H1 (cell line): ENCODE results near the gene UQCRFS1. TPM values are rescaled to one million over a fixed set of nuclear protein-coding genes. Genes with fewer than 3 reads are reported as not detected.
"Not testable (repeated sequence)": the region's sequence is repeated elsewhere in the genome, so short reads cannot be mapped to it uniquely, and the experiment has no call there.

Experiments used
- CTCF ChIA-PET: fragments of 300-600 bp; sonication (Branson Sonifier 250); formaldehyde crosslinking; loops from one replicate; lab custom pipeline; 2021; ENCODE audit not compliant: partially characterized antibody; lab: Charles Lee
- POLR2A ChIA-PET: fragments of 300-600 bp; sonication (Branson Sonifier 250); formaldehyde crosslinking; loops from one replicate; lab custom pipeline; 2021; ENCODE audit warnings: inconsistent platforms; ENCODE audit not compliant: partially characterized antibody; lab: Charles Lee
- DNase-seq, 2 experiments: peaks; one replicate each; pipeline versions ENCODE4 v3.0.0 to v3.0.0-alpha.2; 2010 to 2022; ENCODE audit warnings: low spot score in 2 of 2, low read depth in 1 of 2, mixed read lengths in 1 of 2
- FAIRE-seq: peaks from 2 replicates; lab custom pipeline; 2011; peaks lifted over from hg19 to GRCh38; lab: Jason Lieb, UNC
- H2AFZ ChIP-seq: 2 replicates; pipeline ENCODE4 v1.8.1; 2012; ENCODE audit warnings: low read length, inconsistent platforms
- H2AK5ac ChIP-seq: 2 replicates; pipeline ENCODE4 v1.6.1; 2013; ENCODE audit warnings: low read depth, low read length
- H2BK120ac ChIP-seq: replicated peaks from 2 replicates; pipeline ENCODE3; 2013; ENCODE audit warnings: low read depth, low read length, inconsistent platforms
- H2BK12ac ChIP-seq: 2 replicates; pipeline ENCODE4 v1.6.1; 2013; ENCODE audit warnings: low read depth, low read length
- H2BK15ac ChIP-seq: 2 replicates; pipeline ENCODE4 v1.6.1; 2013; ENCODE audit warnings: low read length
- H2BK20ac ChIP-seq: 2 replicates; pipeline ENCODE4 v1.6.1; 2013; ENCODE audit warnings: low read length
- H2BK5ac ChIP-seq: 2 replicates; pipeline ENCODE4 v1.6.1; 2013; ENCODE audit warnings: low read depth, low read length
- H3K14ac ChIP-seq: 2 replicates; pipeline ENCODE4 v1.6.1; 2013; ENCODE audit warnings: inconsistent platforms; ENCODE audit not compliant: insufficient read length
- H3K18ac ChIP-seq: 2 replicates; pipeline ENCODE4 v1.6.1; 2013; ENCODE audit warnings: low read length; ENCODE audit errors: extremely low read depth
- H3K23ac ChIP-seq: 2 replicates; pipeline ENCODE4 v1.6.1; 2013; ENCODE audit warnings: inconsistent platforms; ENCODE audit not compliant: insufficient read length
- H3K23me2 ChIP-seq: 2 replicates; pipeline ENCODE4 v1.6.1; 2013; ENCODE audit warnings: low read depth, low read length
- H3K27ac ChIP-seq: 2 replicates; pipeline ENCODE4 v1.6.1; 2011; ENCODE audit warnings: low read depth, low read length, inconsistent platforms
- H3K27me3 ChIP-seq, 4 experiments: replicated peaks in 1 of 4; 1 replicate in 1 of 4; 2 replicates in 3 of 4; pipeline versions ENCODE4 v1.6.1 to v1.8.1; 2011 to 2013; ENCODE audit warnings: low read length in 3 of 4, mild to moderate bottlenecking in 3 of 4, inconsistent platforms in 2 of 4, mixed read lengths in 2 of 4, moderate library complexity in 1 of 4; ENCODE audit not compliant: control insufficient read depth in 3 of 4, insufficient read depth in 3 of 4; ENCODE audit errors: extremely low read depth in 1 of 4
- H3K36me3 ChIP-seq, 4 experiments: 2 replicates each; pipeline versions ENCODE4 v1.6.1 to v1.8.1; 2011 to 2013; ENCODE audit warnings: mild to moderate bottlenecking in 4 of 4, low read length in 3 of 4, moderate library complexity in 2 of 4, control low read depth in 1 of 4, inconsistent platforms in 1 of 4; ENCODE audit not compliant: insufficient read depth in 4 of 4, control insufficient read depth in 2 of 4
- H3K4ac ChIP-seq: replicated peaks from 2 replicates; pipeline ENCODE3; 2013; ENCODE audit warnings: low read length, low read depth, mixed read lengths, inconsistent platforms; ENCODE audit not compliant: insufficient read length
- H3K4me1 ChIP-seq, 4 experiments: replicated peaks in 1 of 4; 1 replicate in 1 of 4; 2 replicates in 3 of 4; pipeline versions ENCODE4 v1.6.1 to v1.8.1; 2011 to 2013; ENCODE audit warnings: low read length in 3 of 4, inconsistent platforms in 2 of 4, mixed read lengths in 1 of 4; ENCODE audit not compliant: insufficient read depth in 4 of 4, control insufficient read depth in 3 of 4
- H3K4me2 ChIP-seq, 2 experiments: 2 replicates each; pipeline versions ENCODE4 v1.6.1 to v1.8.1; 2011 to 2013; ENCODE audit warnings: low read depth in 2 of 2, low read length in 2 of 2, control low read depth in 1 of 2, inconsistent platforms in 1 of 2, mild to moderate bottlenecking in 1 of 2; ENCODE audit not compliant: insufficient read depth in 1 of 2
- H3K4me3 ChIP-seq, 4 experiments: fragments of 200-600, 300-600 bp in 1 of 4; sonication (generic), shearing (Covaris generic), sonication (Bioruptor Twin) in 1 of 4; 2 replicates each; pipeline versions ENCODE4 v1.5.1 to v1.8.1; 2011 to 2016; ENCODE audit warnings: low read length in 4 of 4, low read depth in 3 of 4, control low read depth in 2 of 4, inconsistent platforms in 2 of 4, mild to moderate bottlenecking in 2 of 4, mixed read lengths in 1 of 4, moderate library complexity in 1 of 4; ENCODE audit not compliant: insufficient read depth in 2 of 4; ENCODE audit errors: extremely low read depth in 1 of 4
- H3K56ac ChIP-seq: replicated peaks from 2 replicates; pipeline ENCODE3; 2013; ENCODE audit warnings: low read depth, mild to moderate bottlenecking, mixed read lengths, low read length, inconsistent platforms; ENCODE audit not compliant: insufficient read length
- H3K79me1 ChIP-seq: 2 replicates; pipeline ENCODE4 v1.6.1; 2013; ENCODE audit warnings: low read depth, low read length, control low read depth
- H3K79me2 ChIP-seq, 2 experiments: 2 replicates each; pipeline versions ENCODE4 v1.6.1 to v1.8.1; 2012 to 2013; ENCODE audit warnings: low read length in 2 of 2, mild to moderate bottlenecking in 2 of 2, inconsistent platforms in 1 of 2; ENCODE audit not compliant: insufficient read depth in 2 of 2, control insufficient read depth in 1 of 2
- H3K9ac ChIP-seq, 4 experiments: replicated peaks in 1 of 4; 1 replicate in 1 of 4; 2 replicates in 3 of 4; pipeline versions ENCODE4 v1.6.1 to v1.8.1; 2011 to 2013; ENCODE audit warnings: low read depth in 3 of 4, low read length in 3 of 4, control low read depth in 2 of 4, mild to moderate bottlenecking in 2 of 4, moderate library complexity in 2 of 4, inconsistent platforms in 1 of 4; ENCODE audit errors: extremely low read depth in 1 of 4
- H3K9me3 ChIP-seq, 2 experiments: 2 replicates each; pipeline versions ENCODE4 v1.6.1 to v1.8.1; 2012 to 2013; ENCODE audit warnings: mild to moderate bottlenecking in 2 of 2, moderate library complexity in 2 of 2, control low read depth in 1 of 2, inconsistent platforms in 1 of 2, low read depth in 1 of 2, low read length in 1 of 2, mixed read lengths in 1 of 2; ENCODE audit not compliant: insufficient read depth in 2 of 2
- H4K20me1 ChIP-seq, 2 experiments: replicated peaks in 1 of 2; 2 replicates each; pipeline versions ENCODE3 to v1.8.1; 2011 to 2013; ENCODE audit warnings: inconsistent platforms in 2 of 2, low read length in 2 of 2, mild to moderate bottlenecking in 1 of 2; ENCODE audit not compliant: insufficient read depth in 2 of 2, control insufficient read depth in 1 of 2
- H4K5ac ChIP-seq: 2 replicates; pipeline ENCODE4 v1.6.1; 2013; ENCODE audit warnings: low read length, low read depth, mixed read lengths, inconsistent platforms; ENCODE audit not compliant: insufficient read length
- H4K8ac ChIP-seq: 2 replicates; pipeline ENCODE4 v1.8.0; 2013; ENCODE audit warnings: mild to moderate bottlenecking, moderate library complexity, low read length, inconsistent platforms; ENCODE audit not compliant: insufficient read depth; ENCODE audit errors: extremely low read depth
- H4K91ac ChIP-seq: replicated peaks from 2 replicates; pipeline ENCODE3; 2013; ENCODE audit warnings: low read length, mixed read lengths, inconsistent platforms; ENCODE audit not compliant: insufficient read length
- WGBS, 2 experiments: shearing (Covaris generic) in 1 of 2; methylation state at CpG; one replicate each; pipeline versions ENCODE4 v1.1.6 to v1.1.7; 2013 to 2015; ENCODE audit warnings: low lambda C conversion rate in 2 of 2, mixed read lengths in 2 of 2, inconsistent platforms in 1 of 2, low coverage in 1 of 2, missing lambda C conversion rate in 1 of 2; ENCODE audit not compliant: insufficient replicate concordance in 2 of 2, insufficient coverage in 1 of 2, insufficient read length in 1 of 2; ENCODE audit errors: extremely low coverage in 1 of 2, missing lambda C conversion rate in 1 of 2; 5-methylcytosine and 5-hydroxymethylcytosine counted together
- polyA plus RNA-seq, 7 experiments: library from polyadenylated mRNA; depleted of rRNA in 3 of 7; stranded (reverse) in 5 of 7; unstranded in 2 of 7; fragments of >200 nt in 5 of 7; fragments of 200-250 nt in 2 of 7; gene quantifications; 1 replicate in 5 of 7; 2 replicates in 1 of 7; 4 replicates in 1 of 7; pipeline versions ENCODE4 v1.2.1 to v1.2.3, GENCODE V29; 2011 to 2013; ENCODE audit warnings: missing spikeins in 2 of 7, mixed read lengths in 2 of 7
- total RNA-seq: library from RNA; stranded (reverse); fragmentation: NEBNext Ultra II Directional; extraction: Animal tissue kit (Norgen Biotek cat#: 25700); gene quantifications from 2 replicates; pipeline ENCODE4 v1.2.1, GENCODE V29; 2021

Gene UQCRFS1
- total and polyA plus RNA-seq, 2 of the 8 experiments (the other 6 are each of a cell fraction or from before 2014, with no cell fraction given): 52.4 to 59.1 TPM

- CTCF ChIA-PET: interaction anchor here (1.0 kb wide), 1 partner anchor 53 kb away, joined by 3 read pairs; no protein-coding TSS in a partner anchor
- H3K36me3 ChIP-seq: peaks cover 0 to 20% (median 9%) of the 10 kb centered on the region in 4 experiments; a peak in 4 of 8 replicates
- not testable (repeated sequence) for H4K8ac ChIP-seq, H2BK15ac ChIP-seq, H2AK5ac ChIP-seq, H4K5ac ChIP-seq, H3K23ac ChIP-seq, H3K9me3 ChIP-seq, H3K4me3 ChIP-seq, H3K4me1 ChIP-seq, H2BK5ac ChIP-seq, H3K27me3 ChIP-seq, H3K23me2 ChIP-seq, H2BK20ac ChIP-seq, H3K9ac ChIP-seq, H2BK120ac ChIP-seq, H4K91ac ChIP-seq, H3K79me1 ChIP-seq, H3K14ac ChIP-seq, H3K27ac ChIP-seq, DNase-seq, H3K18ac ChIP-seq, H2BK12ac ChIP-seq, H3K56ac ChIP-seq, H3K4ac ChIP-seq, H2AFZ ChIP-seq, H3K4me2 ChIP-seq
- FAIRE-seq: peak; percentile 78
- H4K20me1 ChIP-seq: peaks cover 18 to 23% of the 10 kb centered on the region in 2 experiments
- H3K79me2 ChIP-seq: peaks cover 19 to 62% of the 10 kb centered on the region in 2 experiments
- WGBS, 2 experiments: 91% methylated on average over 12 of the region's 14 CpGs; no CpG with 5 or more reads in 1 of the 2 experiments
- POLR2A ChIA-PET: interaction anchor here (0.6 kb wide), 1 partner anchor 152 kb away, joined by 3 read pairs; no protein-coding TSS in a partner anchor
Measured at GRCh38 chr19:29207403-29208187, 5.4 kb downstream of the UQCRFS1 start.
